Liver (tissue), 9 donors: ENCODE measurements around the gene FAAH. TPM values are rescaled to one million over a fixed set of nuclear protein-coding genes. Genes with fewer than 3 reads are reported as not detected.

Source experiments
- DNase-seq: peaks from one replicate; pipeline ENCODE4 v3.0.0-alpha.2; 2017; ENCODE audit warnings: low spot score
- H3K27ac ChIP-seq, 2 donors: one replicate each; pipeline ENCODE4 v1.7.0; 2013; ENCODE audit warnings: inconsistent platforms in 2 of 2, low read length in 2 of 2, control low read depth in 1 of 2, low read depth in 1 of 2, mild to moderate bottlenecking in 1 of 2
- H3K27me3 ChIP-seq, 4 donors: one replicate each; pipeline versions ENCODE4 v1.6.1 to v1.7.0; 2013; ENCODE audit warnings: low read length in 3 of 4, inconsistent platforms in 1 of 4, mild to moderate bottlenecking in 1 of 4, moderate library complexity in 1 of 4; ENCODE audit not compliant: control insufficient read depth in 4 of 4, insufficient read depth in 4 of 4
- H3K36me3 ChIP-seq, 4 donors: one replicate each; pipeline versions ENCODE4 v1.6.1 to v1.7.0; 2013; ENCODE audit warnings: low read length in 3 of 4, mild to moderate bottlenecking in 3 of 4, low read depth in 1 of 4, moderate library complexity in 1 of 4; ENCODE audit not compliant: control insufficient read depth in 4 of 4, insufficient read depth in 3 of 4
- H3K4me1 ChIP-seq, 4 donors: one replicate each; pipeline versions ENCODE4 v1.6.1 to v1.7.0; 2013; ENCODE audit warnings: low read length in 3 of 4, mild to moderate bottlenecking in 3 of 4, moderate library complexity in 1 of 4; ENCODE audit not compliant: control insufficient read depth in 4 of 4, insufficient read depth in 4 of 4
- H3K4me3 ChIP-seq, 3 donors: one replicate each; pipeline versions ENCODE4 v1.6.1 to v1.7.0; 2013; ENCODE audit warnings: low read length in 3 of 3, control low read depth in 1 of 3, low read depth in 1 of 3, mild to moderate bottlenecking in 1 of 3
- H3K9ac ChIP-seq, 2 donors: one replicate each; pipeline ENCODE4 v1.7.0; 2013; ENCODE audit warnings: low read length in 2 of 2, mild to moderate bottlenecking in 2 of 2, moderate library complexity in 2 of 2, control low read depth in 1 of 2, low read depth in 1 of 2
- H3K9me3 ChIP-seq, 4 donors: one replicate each; pipeline versions ENCODE4 v1.6.1 to v1.7.0; 2013; ENCODE audit warnings: low read length in 3 of 4; ENCODE audit not compliant: control insufficient read depth in 4 of 4
- FOXA1 ChIP-seq: IDR thresholded peaks from 2 replicates; pipeline ENCODE4 v1.6.1; 2016; ENCODE audit warnings: antibody characterized with exemption
- FOXA2 ChIP-seq: IDR thresholded peaks from 2 replicates; pipeline ENCODE4 v1.6.1; 2016; ENCODE audit warnings: antibody characterized with exemption
- GABPA ChIP-seq, 2 donors: IDR thresholded peaks in 1 of 2; conservative IDR thresholded peaks in 1 of 2; 2 replicates each; pipeline ENCODE4 v1.6.1; 2016; ENCODE audit warnings: antibody characterized with exemption in 2 of 2, mild to moderate bottlenecking in 1 of 2, moderate library complexity in 1 of 2
- HNF4A ChIP-seq, 2 donors: conservative IDR thresholded peaks; 2 replicates each; pipeline ENCODE4 v1.6.1; 2016; ENCODE audit warnings: antibody characterized with exemption in 2 of 2, mild to moderate bottlenecking in 2 of 2
- HNF4G ChIP-seq: IDR thresholded peaks from 2 replicates; pipeline ENCODE4 v1.6.1; 2016; ENCODE audit warnings: antibody characterized with exemption
- NR2F2 ChIP-seq: IDR thresholded peaks from 2 replicates; pipeline ENCODE4 v1.6.1; 2016; ENCODE audit warnings: antibody characterized with exemption
- RXRA ChIP-seq, 2 donors: IDR thresholded peaks; 2 replicates each; pipeline ENCODE4 v1.6.1; 2017 to 2018; ENCODE audit warnings: antibody characterized with exemption in 2 of 2, mild to moderate bottlenecking in 1 of 2
- TAF1 ChIP-seq: conservative IDR thresholded peaks from 2 replicates; pipeline ENCODE4 v1.6.1; 2016; ENCODE audit warnings: antibody characterized with exemption, mild to moderate bottlenecking
- YY1 ChIP-seq: IDR thresholded peaks from 2 replicates; pipeline ENCODE4 v1.6.1; 2016; ENCODE audit warnings: antibody characterized with exemption, mild to moderate bottlenecking
- WGBS: extraction: QIAGEN DNeasy Blood & Tissue Kit; methylation state at CpG from one replicate; pipeline ENCODE4 v1.1.7; 2013; 5-methylcytosine and 5-hydroxymethylcytosine counted together
- polyA plus RNA-seq, 2 donors: library from polyadenylated mRNA; stranded (reverse) in 1 of 2; unstranded in 1 of 2; fragments of 200-250 nt in 1 of 2; fragments of >200 nt in 1 of 2; fragmentation: Nextera tagmentation in 1 of 2; extraction: Ambion mirVana in 1 of 2; gene quantifications; one replicate each; pipeline versions ENCODE4 v1.2.1 to v1.2.3, GENCODE V29; 2013 to 2015
- total RNA-seq, 2 donors: library from RNA; depleted of rRNA; stranded (reverse); fragments of >200 nt; gene quantifications; one replicate each; pipeline ENCODE4 v1.2.3, GENCODE V29; 2014
- TF ChIP-seq, protein P1 (sequence below): IDR thresholded peaks from 2 replicates; pipeline ENCODE4 v1.6.1; 2016; ENCODE audit warnings: antibody characterized with exemption
- TF ChIP-seq, protein P2 (sequence below): IDR thresholded peaks from 2 replicates; pipeline ENCODE4 v1.6.1; 2016; ENCODE audit warnings: antibody characterized with exemption, mild to moderate bottlenecking
- TF ChIP-seq, protein P3 (sequence below): IDR thresholded peaks from 2 replicates; pipeline ENCODE4 v1.6.1; 2016; ENCODE audit warnings: antibody characterized with exemption
- TF ChIP-seq, protein P4 (sequence below): IDR thresholded peaks from 2 replicates; pipeline ENCODE4 v1.6.1; 2016; ENCODE audit warnings: antibody characterized with exemption
- donor health status: healthy.
- donor health status: healthy.
- donor health status: healthy.
- donor health status: healthy.
- donor health status: healthy.

The FAAH gene
- total and polyA plus RNA-seq, 4 donors, result 4.3 to 41.5 (median 22.1) TPM

DNA sequence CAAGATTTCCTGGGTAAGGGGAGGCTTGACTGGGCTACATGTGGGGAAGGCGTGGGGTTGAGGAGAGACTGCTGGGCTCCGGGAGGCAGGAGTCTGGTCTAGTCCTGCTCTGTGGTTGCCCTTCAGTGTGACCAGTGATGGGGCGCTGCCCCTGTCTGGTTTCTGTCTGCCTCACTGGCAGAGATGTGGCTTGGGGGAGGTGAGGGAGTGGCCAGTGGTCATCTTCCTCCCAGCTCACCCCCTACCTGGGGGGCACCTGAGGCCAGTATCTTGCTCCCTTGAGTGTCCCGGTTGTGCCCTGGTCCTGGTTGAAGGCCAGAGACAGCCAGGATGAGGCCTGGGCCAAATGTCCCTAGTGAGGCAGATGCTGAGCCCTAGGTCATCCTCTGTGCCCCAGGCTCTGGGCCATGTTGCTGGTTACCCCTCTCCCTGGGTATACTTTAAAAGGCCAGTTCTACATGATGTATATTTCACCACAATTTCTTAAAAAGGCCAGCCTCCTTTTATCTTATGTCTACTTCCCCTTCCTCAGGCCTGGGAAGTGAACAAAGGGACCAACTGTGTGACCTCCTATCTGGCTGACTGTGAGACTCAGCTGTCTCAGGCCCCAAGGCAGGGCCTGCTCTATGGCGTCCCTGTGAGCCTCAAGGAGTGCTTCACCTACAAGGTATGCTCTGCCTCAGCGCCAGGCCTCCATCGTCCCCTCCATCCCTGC is 10.5 kb downstream of the FAAH start:
- WGBS, result 90% methylated on average over 7 of the region's 7 CpGs
- Histone ChIP-seq H3K27me3 (no peaks in the 10 kb centered on the region), H3K9ac (no peak overlapping the region)

DNA sequence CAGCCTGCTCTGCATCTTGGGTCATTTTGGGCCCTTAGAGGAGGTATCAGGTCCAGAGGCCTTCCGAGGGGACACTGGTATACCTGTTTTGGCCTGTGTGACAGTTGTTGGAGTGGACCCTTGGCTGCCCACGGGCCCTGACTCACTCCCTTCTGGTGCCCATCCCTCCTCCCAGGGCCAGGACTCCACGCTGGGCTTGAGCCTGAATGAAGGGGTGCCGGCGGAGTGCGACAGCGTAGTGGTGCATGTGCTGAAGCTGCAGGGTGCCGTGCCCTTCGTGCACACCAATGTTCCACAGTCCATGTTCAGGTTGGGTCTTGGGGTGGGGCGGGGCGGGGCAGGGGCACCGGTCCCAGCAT is 11.1 kb downstream of the FAAH start:
- Histone ChIP-seq H3K27me3 (no peaks in the 10 kb centered on the region), H3K9ac (no peak overlapping the region), H3K36me3 (peaks cover 0 to 18% (median 3%) of the 10 kb centered on the region in 4 donors), H3K27ac (no peak overlapping the region), H3K4me3 (no peak overlapping the region), H3K4me1 (peaks cover 3 to 16% (median 13%) of the 10 kb centered on the region in 4 donors), H3K9me3 (no peaks in the 10 kb centered on the region)
- 93% methylated on average over 12 of the region's 12 CpGs for WGBS
- no peak for TF ChIP-seq YY1
- no peak for TF ChIP-seq HNF4A (conservative IDR thresholded peaks at IDR 0.05)
- no peak for TF ChIP-seq NR2F2
- TF ChIP-seq FOXA1, result no peak
- TF ChIP-seq FOXA2, result no peak
- DNase-seq, result no peak

More for the DNA sequence above, 10.5 kb downstream of the FAAH start:
- Histone ChIP-seq H3K27ac (no peak overlapping the region), H3K4me1 (peaks cover 3 to 16% (median 13%) of the 10 kb centered on the region in 4 donors), H3K9me3 (no peaks in the 10 kb centered on the region), H3K36me3 (peaks cover 0 to 13% (median 3%) of the 10 kb centered on the region in 4 donors), H3K4me3 (no peak overlapping the region)
- TF ChIP-seq, protein P1, sequence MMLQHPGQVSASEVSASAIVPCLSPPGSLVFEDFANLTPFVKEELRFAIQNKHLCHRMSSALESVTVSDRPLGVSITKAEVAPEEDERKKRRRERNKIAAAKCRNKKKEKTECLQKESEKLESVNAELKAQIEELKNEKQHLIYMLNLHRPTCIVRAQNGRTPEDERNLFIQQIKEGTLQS, result no peak
- TF ChIP-seq RXRA (IDR thresholded peaks at IDR 0.05) (no peak), HNF4A (conservative IDR thresholded peaks at IDR 0.05) (no peak), TAF1 (no peak), GABPA (IDR thresholded peaks at IDR 0.05 in 1 of 2, conservative IDR thresholded peaks at IDR 0.05 in 1 of 2) (no peak), HNF4G (no peak)
- TF ChIP-seq, protein P2, sequence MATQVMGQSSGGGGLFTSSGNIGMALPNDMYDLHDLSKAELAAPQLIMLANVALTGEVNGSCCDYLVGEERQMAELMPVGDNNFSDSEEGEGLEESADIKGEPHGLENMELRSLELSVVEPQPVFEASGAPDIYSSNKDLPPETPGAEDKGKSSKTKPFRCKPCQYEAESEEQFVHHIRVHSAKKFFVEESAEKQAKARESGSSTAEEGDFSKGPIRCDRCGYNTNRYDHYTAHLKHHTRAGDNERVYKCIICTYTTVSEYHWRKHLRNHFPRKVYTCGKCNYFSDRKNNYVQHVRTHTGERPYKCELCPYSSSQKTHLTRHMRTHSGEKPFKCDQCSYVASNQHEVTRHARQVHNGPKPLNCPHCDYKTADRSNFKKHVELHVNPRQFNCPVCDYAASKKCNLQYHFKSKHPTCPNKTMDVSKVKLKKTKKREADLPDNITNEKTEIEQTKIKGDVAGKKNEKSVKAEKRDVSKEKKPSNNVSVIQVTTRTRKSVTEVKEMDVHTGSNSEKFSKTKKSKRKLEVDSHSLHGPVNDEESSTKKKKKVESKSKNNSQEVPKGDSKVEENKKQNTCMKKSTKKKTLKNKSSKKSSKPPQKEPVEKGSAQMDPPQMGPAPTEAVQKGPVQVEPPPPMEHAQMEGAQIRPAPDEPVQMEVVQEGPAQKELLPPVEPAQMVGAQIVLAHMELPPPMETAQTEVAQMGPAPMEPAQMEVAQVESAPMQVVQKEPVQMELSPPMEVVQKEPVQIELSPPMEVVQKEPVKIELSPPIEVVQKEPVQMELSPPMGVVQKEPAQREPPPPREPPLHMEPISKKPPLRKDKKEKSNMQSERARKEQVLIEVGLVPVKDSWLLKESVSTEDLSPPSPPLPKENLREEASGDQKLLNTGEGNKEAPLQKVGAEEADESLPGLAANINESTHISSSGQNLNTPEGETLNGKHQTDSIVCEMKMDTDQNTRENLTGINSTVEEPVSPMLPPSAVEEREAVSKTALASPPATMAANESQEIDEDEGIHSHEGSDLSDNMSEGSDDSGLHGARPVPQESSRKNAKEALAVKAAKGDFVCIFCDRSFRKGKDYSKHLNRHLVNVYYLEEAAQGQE, result no peak
- TF ChIP-seq, protein P3, sequence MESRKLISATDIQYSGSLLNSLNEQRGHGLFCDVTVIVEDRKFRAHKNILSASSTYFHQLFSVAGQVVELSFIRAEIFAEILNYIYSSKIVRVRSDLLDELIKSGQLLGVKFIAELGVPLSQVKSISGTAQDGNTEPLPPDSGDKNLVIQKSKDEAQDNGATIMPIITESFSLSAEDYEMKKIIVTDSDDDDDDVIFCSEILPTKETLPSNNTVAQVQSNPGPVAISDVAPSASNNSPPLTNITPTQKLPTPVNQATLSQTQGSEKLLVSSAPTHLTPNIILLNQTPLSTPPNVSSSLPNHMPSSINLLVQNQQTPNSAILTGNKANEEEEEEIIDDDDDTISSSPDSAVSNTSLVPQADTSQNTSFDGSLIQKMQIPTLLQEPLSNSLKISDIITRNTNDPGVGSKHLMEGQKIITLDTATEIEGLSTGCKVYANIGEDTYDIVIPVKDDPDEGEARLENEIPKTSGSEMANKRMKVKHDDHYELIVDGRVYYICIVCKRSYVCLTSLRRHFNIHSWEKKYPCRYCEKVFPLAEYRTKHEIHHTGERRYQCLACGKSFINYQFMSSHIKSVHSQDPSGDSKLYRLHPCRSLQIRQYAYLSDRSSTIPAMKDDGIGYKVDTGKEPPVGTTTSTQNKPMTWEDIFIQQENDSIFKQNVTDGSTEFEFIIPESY, result no peak
- TF ChIP-seq, protein P4, sequence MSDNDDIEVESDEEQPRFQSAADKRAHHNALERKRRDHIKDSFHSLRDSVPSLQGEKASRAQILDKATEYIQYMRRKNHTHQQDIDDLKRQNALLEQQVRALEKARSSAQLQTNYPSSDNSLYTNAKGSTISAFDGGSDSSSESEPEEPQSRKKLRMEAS, result no peak
- DNase-seq, result no peak
